Ishikawa (cell line): ENCODE data around the gene OGFOD2.

ENCODE experiments used
- CEBPB ChIP-seq: IDR thresholded peaks from 2 replicates; pipeline ENCODE4 v1.6.1; 2012
- CREB1 ChIP-seq: IDR thresholded peaks from 2 replicates; pipeline ENCODE4 v1.6.1; 2012; ENCODE audit warnings: low read depth
- EGR1 ChIP-seq: IDR thresholded peaks from 2 replicates; pipeline ENCODE4 v1.6.1; 2012
- EP300 ChIP-seq: IDR thresholded peaks from 2 replicates; pipeline ENCODE4 v1.6.1; 2012; ENCODE audit warnings: borderline replicate concordance
- FOXM1 ChIP-seq: IDR thresholded peaks from 2 replicates; pipeline ENCODE4 v1.6.1; 2012; ENCODE audit warnings: low read depth, borderline replicate concordance
- NFIC ChIP-seq: IDR thresholded peaks from 2 replicates; pipeline ENCODE4 v1.6.1; 2012
- RAD21 ChIP-seq: IDR thresholded peaks from 2 replicates; pipeline ENCODE4 v1.6.1; 2012; ENCODE audit warnings: low read depth
- TAF1 ChIP-seq: IDR thresholded peaks from 2 replicates; pipeline ENCODE4 v1.6.1; 2012; ENCODE audit warnings: low read depth, mild to moderate bottlenecking
- TCF12 ChIP-seq: IDR thresholded peaks from 2 replicates; pipeline ENCODE4 v1.6.1; 2012; ENCODE audit warnings: low read depth
- TEAD4 ChIP-seq: IDR thresholded peaks from 2 replicates; pipeline ENCODE4 v1.6.1; 2012
- YY1 ChIP-seq: IDR thresholded peaks from 2 replicates; pipeline ENCODE4 v1.6.1; 2012; ENCODE audit warnings: low read depth
- ZBTB7A ChIP-seq: IDR thresholded peaks from 2 replicates; pipeline ENCODE4 v1.6.1; 2012; ENCODE audit warnings: low read depth
- TF ChIP-seq, protein P1 (sequence below): IDR thresholded peaks from 2 replicates; pipeline ENCODE4 v1.6.1; 2012; ENCODE audit warnings: low read depth, mild to moderate bottlenecking
- TF ChIP-seq, protein P2 (sequence below): IDR thresholded peaks from 2 replicates; pipeline ENCODE4 v1.6.1; 2012
- TF ChIP-seq, protein P3 (sequence below): IDR thresholded peaks from 2 replicates; pipeline ENCODE4 v1.6.1; 2012

OGFOD2 gene

DNA sequence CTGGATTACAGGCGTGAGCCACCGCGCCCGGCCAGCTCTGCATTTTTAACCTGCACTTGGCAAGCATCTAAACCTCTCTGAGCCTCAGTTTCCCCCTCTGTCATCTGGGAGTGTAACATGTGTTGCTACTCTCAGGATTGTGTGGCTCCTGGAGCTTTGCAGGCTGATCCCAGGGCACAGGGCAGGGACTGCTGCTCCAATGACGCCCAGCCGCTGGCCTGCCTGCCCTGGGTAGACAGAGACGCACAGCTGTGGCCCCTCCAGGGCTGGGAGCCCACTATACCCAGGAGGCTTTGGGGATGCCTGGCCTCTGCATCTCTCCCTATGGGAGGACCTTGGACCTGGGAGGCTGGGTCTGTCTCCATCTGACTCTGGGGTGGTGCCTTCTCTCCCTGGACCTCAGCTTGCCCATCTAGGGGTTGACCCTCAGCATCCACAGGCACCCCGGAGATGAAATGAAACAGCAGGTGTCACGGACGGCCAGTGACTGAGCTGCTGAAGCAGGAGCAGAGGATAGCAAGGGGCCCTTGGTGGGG, 19.2 kb downstream of the OGFOD2 start:
- TF ChIP-seq CREB1, result no peak

DNA sequence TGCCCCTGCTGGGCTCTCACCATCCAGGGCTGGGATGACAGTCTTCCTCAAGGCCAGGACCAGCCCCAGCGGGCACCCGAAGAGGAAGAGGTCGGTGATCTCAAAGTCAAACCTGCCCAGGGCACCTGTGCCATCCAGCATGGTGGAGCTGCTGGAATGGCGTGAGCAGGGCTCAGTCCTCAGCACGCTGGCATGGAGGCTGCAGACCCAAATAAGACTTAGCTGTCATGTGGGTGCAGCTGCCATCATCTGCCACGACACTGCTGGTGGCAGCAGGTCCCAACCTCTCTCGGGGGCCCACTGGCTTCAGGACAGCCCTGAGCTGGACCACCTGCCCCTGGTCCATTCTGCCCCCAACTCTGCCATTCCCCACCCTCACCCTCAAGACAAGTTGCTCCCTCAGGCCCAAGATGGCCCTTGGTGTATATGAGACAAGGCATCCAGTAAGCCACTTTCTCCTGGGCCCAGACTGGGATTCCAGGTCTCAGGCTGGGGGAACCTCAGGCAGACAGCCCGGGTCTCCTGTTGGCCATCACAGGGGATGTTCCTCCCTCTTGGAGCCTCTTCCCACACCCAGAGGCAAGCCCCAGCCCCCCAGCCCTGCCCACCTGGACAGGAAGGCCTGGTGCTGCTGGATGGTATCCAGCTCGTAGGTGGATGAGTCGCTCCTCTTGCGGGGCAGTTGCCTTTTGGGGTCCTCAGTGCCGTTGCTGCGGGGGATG, 19.9 kb downstream of the OGFOD2 start:
- TF ChIP-seq, protein P1, sequence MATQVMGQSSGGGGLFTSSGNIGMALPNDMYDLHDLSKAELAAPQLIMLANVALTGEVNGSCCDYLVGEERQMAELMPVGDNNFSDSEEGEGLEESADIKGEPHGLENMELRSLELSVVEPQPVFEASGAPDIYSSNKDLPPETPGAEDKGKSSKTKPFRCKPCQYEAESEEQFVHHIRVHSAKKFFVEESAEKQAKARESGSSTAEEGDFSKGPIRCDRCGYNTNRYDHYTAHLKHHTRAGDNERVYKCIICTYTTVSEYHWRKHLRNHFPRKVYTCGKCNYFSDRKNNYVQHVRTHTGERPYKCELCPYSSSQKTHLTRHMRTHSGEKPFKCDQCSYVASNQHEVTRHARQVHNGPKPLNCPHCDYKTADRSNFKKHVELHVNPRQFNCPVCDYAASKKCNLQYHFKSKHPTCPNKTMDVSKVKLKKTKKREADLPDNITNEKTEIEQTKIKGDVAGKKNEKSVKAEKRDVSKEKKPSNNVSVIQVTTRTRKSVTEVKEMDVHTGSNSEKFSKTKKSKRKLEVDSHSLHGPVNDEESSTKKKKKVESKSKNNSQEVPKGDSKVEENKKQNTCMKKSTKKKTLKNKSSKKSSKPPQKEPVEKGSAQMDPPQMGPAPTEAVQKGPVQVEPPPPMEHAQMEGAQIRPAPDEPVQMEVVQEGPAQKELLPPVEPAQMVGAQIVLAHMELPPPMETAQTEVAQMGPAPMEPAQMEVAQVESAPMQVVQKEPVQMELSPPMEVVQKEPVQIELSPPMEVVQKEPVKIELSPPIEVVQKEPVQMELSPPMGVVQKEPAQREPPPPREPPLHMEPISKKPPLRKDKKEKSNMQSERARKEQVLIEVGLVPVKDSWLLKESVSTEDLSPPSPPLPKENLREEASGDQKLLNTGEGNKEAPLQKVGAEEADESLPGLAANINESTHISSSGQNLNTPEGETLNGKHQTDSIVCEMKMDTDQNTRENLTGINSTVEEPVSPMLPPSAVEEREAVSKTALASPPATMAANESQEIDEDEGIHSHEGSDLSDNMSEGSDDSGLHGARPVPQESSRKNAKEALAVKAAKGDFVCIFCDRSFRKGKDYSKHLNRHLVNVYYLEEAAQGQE, result no peak
- no peak for TF ChIP-seq TAF1
- no peak for TF ChIP-seq CEBPB
- TF ChIP-seq RAD21, result no peak
- no peak for TF ChIP-seq NFIC

DNA sequence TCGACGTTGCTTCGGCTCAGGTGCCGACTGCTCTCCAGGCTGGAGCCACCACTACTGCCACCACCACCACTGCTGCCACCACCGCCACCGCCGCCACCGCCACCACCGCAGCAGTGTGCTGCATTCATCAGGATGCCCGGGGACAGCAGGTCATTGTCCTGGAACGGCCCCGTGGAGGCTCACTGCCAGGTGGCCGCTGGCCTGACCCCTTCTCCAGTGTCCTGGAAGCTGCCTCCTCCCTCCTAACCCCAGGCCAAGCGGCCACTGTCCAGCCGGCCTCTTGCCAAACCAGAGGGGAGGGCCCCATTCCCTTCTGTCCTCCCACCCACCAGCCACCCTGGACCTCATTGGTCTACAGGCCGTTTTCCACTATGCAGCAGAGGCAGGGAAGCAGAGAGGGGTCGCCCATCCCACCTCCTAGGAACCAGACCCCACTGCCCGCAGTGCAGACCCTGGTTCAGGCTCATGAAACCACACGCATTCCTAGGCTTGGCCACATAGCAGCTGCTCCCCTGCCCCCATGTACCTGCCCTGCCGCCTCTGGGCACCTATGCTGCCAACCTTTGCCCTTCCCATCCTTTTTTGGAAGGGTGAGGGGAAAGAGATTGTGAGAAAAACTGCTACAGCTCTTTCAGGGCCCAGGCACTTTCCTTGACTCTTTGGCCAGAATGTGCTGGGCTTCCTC, 20.6 kb downstream of the OGFOD2 start:
- TF ChIP-seq TEAD4, result no peak
- TF ChIP-seq EGR1, result no peak
- no peak for TF ChIP-seq ZBTB7A
- TF ChIP-seq, protein P1, result no peak
- TF ChIP-seq, protein P2, sequence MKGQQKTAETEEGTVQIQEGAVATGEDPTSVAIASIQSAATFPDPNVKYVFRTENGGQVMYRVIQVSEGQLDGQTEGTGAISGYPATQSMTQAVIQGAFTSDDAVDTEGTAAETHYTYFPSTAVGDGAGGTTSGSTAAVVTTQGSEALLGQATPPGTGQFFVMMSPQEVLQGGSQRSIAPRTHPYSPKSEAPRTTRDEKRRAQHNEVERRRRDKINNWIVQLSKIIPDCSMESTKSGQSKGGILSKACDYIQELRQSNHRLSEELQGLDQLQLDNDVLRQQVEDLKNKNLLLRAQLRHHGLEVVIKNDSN, result no peak
- TF ChIP-seq FOXM1, result no peak
- no peak for TF ChIP-seq NFIC
- no peak for TF ChIP-seq TCF12
- TF ChIP-seq CEBPB, result no peak
- TF ChIP-seq TAF1, result no peak
- TF ChIP-seq RAD21, result no peak
- TF ChIP-seq CREB1, result no peak
- TF ChIP-seq YY1, result no peak
- TF ChIP-seq, protein P3, sequence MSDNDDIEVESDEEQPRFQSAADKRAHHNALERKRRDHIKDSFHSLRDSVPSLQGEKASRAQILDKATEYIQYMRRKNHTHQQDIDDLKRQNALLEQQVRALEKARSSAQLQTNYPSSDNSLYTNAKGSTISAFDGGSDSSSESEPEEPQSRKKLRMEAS, result no peak
- TF ChIP-seq EP300, result no peak

DNA sequence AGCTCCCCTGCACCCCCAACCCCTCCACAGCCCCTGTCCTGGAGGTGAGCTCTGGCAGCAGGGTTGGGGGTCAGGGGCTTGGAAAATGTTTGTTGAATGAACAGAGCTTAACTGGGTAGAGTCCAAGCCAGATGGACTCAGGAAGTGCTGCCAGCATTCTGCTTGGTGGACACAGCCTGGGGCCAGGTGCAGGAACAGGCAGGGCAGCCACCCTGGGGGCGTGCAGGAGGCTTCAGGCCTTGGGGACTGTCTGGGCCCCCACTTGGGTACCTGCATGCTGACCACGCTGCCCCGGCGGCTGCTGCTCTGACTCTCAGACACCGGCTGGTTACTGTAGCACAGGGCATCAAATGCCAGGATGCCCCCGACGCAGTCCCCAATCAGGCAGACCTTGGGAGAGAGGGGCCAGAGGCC, 21.2 kb downstream of the OGFOD2 start:
- TF ChIP-seq TEAD4, result no peak
- TF ChIP-seq TAF1, result no peak
- TF ChIP-seq TCF12, result no peak
- TF ChIP-seq, protein P1, result no peak
- no peak for TF ChIP-seq EP300
- TF ChIP-seq, protein P3, result no peak
- no peak for TF ChIP-seq FOXM1
- no peak for TF ChIP-seq NFIC
- TF ChIP-seq, protein P2, result no peak
- no peak for TF ChIP-seq CEBPB
- no peak for TF ChIP-seq EGR1
- no peak for TF ChIP-seq RAD21
- TF ChIP-seq YY1, result no peak
- no peak for TF ChIP-seq ZBTB7A
- TF ChIP-seq CREB1, result no peak
